ENCODE results near the gene ST8SIA4.
A peak's percentile ranks its signal among the peaks of the same experiment; 100 is the strongest.

Gene ST8SIA4

GRCh38 chr5:100832252-100833230 lies 70.5 kb downstream of the ST8SIA4 start:
- DNase-seq (ENCODE audit: low read depth): no peak

- no peak for DNase-seq (ENCODE audit: low read depth)
Measured at GRCh38 chr5:100828898-100829356, 74.2 kb downstream of the ST8SIA4 start.

GRCh38 chr5:100828071-100828897 lies 74.8 kb downstream of the ST8SIA4 start:
- no peak for DNase-seq (ENCODE audit: low read depth)

- no peak for DNase-seq (ENCODE audit: low read depth)
Measured at GRCh38 chr5:100827481-100827889, 75.6 kb downstream of the ST8SIA4 start.

GRCh38 chr5:100826133-100826532 lies 76.9 kb downstream of the ST8SIA4 start:
- no peak for DNase-seq (ENCODE audit: low read depth)

- no peak for DNase-seq (ENCODE audit: low read depth)
Measured at GRCh38 chr5:100824635-100825034, 78.4 kb downstream of the ST8SIA4 start.

GRCh38 chr5:100823812-100824211 lies 79.3 kb downstream of the ST8SIA4 start:
- no peak for DNase-seq (ENCODE audit: low read depth)

GRCh38 chr5:100821751-100822150 lies 81.3 kb downstream of the ST8SIA4 start:
- no peak for DNase-seq (ENCODE audit: low read depth)

GRCh38 chr5:100818340-100818739 lies 84.7 kb downstream of the ST8SIA4 start:
- DNase-seq (ENCODE audit: low read depth): no peak

GRCh38 chr5:100803397-100803796 lies 99.7 kb downstream of the ST8SIA4 start:
- DNase-seq (ENCODE audit: low read depth): peak; percentile 18

- no peak for DNase-seq (ENCODE audit: low read depth)
Measured at GRCh38 chr5:100802208-100802607, 100.9 kb downstream of the ST8SIA4 start.

GRCh38 chr5:100800562-100800961 lies 102.5 kb downstream of the ST8SIA4 start:
- no peak for DNase-seq (ENCODE audit: low read depth)

GRCh38 chr5:100799166-100799565 lies 103.9 kb downstream of the ST8SIA4 start:
- no peak for DNase-seq (ENCODE audit: low read depth)

- no peak for DNase-seq (ENCODE audit: low read depth)
Measured at GRCh38 chr5:100797861-100798260, 105.2 kb downstream of the ST8SIA4 start.

GRCh38 chr5:100796851-100797250 lies 106.2 kb downstream of the ST8SIA4 start:
- no peak for DNase-seq (ENCODE audit: low read depth)

- DNase-seq (ENCODE audit: low read depth): no peak
Measured at GRCh38 chr5:100794844-100795243, 108.2 kb downstream of the ST8SIA4 start.

- no peak for DNase-seq (ENCODE audit: low read depth)
Measured at GRCh38 chr5:100794218-100794617, 108.9 kb downstream of the ST8SIA4 start.

- DNase-seq (ENCODE audit: low read depth): no peak
Measured at GRCh38 chr5:100792781-100793180, 110.3 kb downstream of the ST8SIA4 start.

- DNase-seq (ENCODE audit: low read depth): no peak
Measured at GRCh38 chr5:100791391-100791790, 111.7 kb downstream of the ST8SIA4 start.

GRCh38 chr5:100790951-100791350 lies 112.1 kb downstream of the ST8SIA4 start:
- no peak for DNase-seq (ENCODE audit: low read depth)

- no peak for DNase-seq (ENCODE audit: low read depth)
Measured at GRCh38 chr5:100790170-100790665, 112.9 kb downstream of the ST8SIA4 start.

GRCh38 chr5:100789694-100790093 lies 113.4 kb downstream of the ST8SIA4 start:
- DNase-seq (ENCODE audit: low read depth): no peak

- DNase-seq (ENCODE audit: low read depth): no peak
Measured at GRCh38 chr5:100788417-100788816, 114.7 kb downstream of the ST8SIA4 start.
